Neural progenitor cell (in vitro differentiated cells): ENCODE measurements around the gene HIRA.

Experiments used
- CTCF ChIP-seq: fragments of 200-600 bp; sonication (generic); IDR thresholded peaks from 2 replicates; pipeline ENCODE4 v1.5.1; 2017; ENCODE audit warnings: antibody characterized with exemption, mild to moderate bottlenecking
- EZH2 ChIP-seq: fragments of 200-600 bp; sonication (generic); IDR thresholded peaks from 2 replicates; pipeline ENCODE4 v1.6.1; 2017; ENCODE audit warnings: antibody characterized with exemption, mild to moderate bottlenecking, moderate library complexity

- TF ChIP-seq CTCF (no peak), EZH2 (no peak)
Observed at GRCh38 chr22:19307872-19308271, 123.7 kb downstream of the HIRA start.
